Adrenal gland (tissue), 12 donors: ENCODE results near the gene VSX1. TPM values are rescaled to one million over a fixed set of nuclear protein-coding genes. Genes with fewer than 3 reads are reported as not detected.

Experiments used
- DNase-seq, 7 donors: peaks; one replicate each; pipeline ENCODE4 v3.0.0-alpha.2; 2019 to 2020
- H3K27ac ChIP-seq, 5 donors: fragments of 200-600 bp; sonication (generic) in 4 of 5; 1 replicate in 3 of 5; 2 replicates in 2 of 5; pipeline versions ENCODE4 v1.5.1 to v1.8.0; 2016 to 2020; ENCODE audit warnings: mild to moderate bottlenecking in 1 of 5
- H3K27me3 ChIP-seq: fragments of 200-600 bp; 2 replicates; pipeline ENCODE4 v1.8.0; 2021
- H3K36me3 ChIP-seq, 2 donors: fragments of 200-600 bp; replicated peaks in 1 of 2; 1 replicate in 1 of 2; 2 replicates in 1 of 2; pipeline versions ENCODE4 v1.5.1 to v1.8.0; 2018 to 2022
- H3K4me1 ChIP-seq, 2 donors: fragments of 200-600 bp; replicated peaks in 1 of 2; 1 replicate in 1 of 2; 2 replicates in 1 of 2; pipeline versions ENCODE4 v1.5.1 to v1.8.0; 2018 to 2021
- H3K4me3 ChIP-seq, 4 donors: fragments of 200-600 bp; sonication (generic) in 3 of 4; one replicate each; pipeline ENCODE4 v1.5.1; 2016 to 2018
- H3K9me3 ChIP-seq, 3 donors: fragments of 200-600 bp; sonication (generic) in 1 of 3; replicated peaks in 1 of 3; 1 replicate in 2 of 3; 2 replicates in 1 of 3; pipeline versions ENCODE4 v1.5.1 to v1.8.0; 2016 to 2021
- POLR2A ChIP-seq, 2 donors: fragments of 450-650 bp; IDR thresholded peaks; one replicate each; pipeline ENCODE4 v1.6.1; 2017; ENCODE audit warnings: antibody characterized with exemption in 2 of 2, mild to moderate bottlenecking in 2 of 2, moderate library complexity in 1 of 2
- WGBS, 4 donors: extraction: QIAGEN DNeasy Blood & Tissue Kit in 2 of 4; methylation state at CpG; one replicate each; pipeline versions ENCODE4 v1.1.5 to v1.1.7; 2013 to 2017; 5-methylcytosine and 5-hydroxymethylcytosine counted together
- intact Hi-C, 2 donors: fragments of 100-400 bp; cut with DNase I; formaldehyde crosslinking; loops; one replicate each; pipeline versions ENCODE4 v1.14.1 to v1.15.0; 2022 to 2023
- polyA plus RNA-seq, 3 donors: library from polyadenylated mRNA; stranded (reverse); fragments of 200-250 nt in 2 of 3; fragments of 350-450 nt in 1 of 3; fragmentation: Illumina TruSeq in 1 of 3; extraction: RNeasy Lipid Tissue Mini Kit (QIAGEN cat#74804) in 1 of 3; gene quantifications; one replicate each; pipeline ENCODE4 v1.2.3, GENCODE V29; 2013 to 2014
- total RNA-seq, 9 donors: library from RNA; depleted of rRNA in 4 of 9; stranded (reverse); fragments of >200 nt in 4 of 9; fragments of 120-200 nt in 1 of 9; fragmentation: NEBNext Ultra II Directional in 1 of 9; extraction: Animal tissue kit (Norgen Biotek cat#: 25700) in 1 of 9; gene quantifications; one replicate each; pipeline versions ENCODE4 v1.1.0 to v1.2.4, GENCODE V29; 2013 to 2023
- TF ChIP-seq, protein P1 (sequence below), 6 experiments: fragments of 450-650 bp in 4 of 6; fragments of 200-600 bp in 2 of 6; sonication (generic) in 1 of 6; IDR thresholded peaks; 1 replicate in 5 of 6; 2 replicates in 1 of 6; pipeline versions ENCODE4 v1.5.1 to v1.8.0; 2016 to 2021; ENCODE audit warnings: antibody characterized with exemption in 6 of 6, mild to moderate bottlenecking in 2 of 6, moderate library complexity in 1 of 6
- donor health status: healthy with polysubstance abuse.
- donor health status: Bipolar disorder and iron deficiency.
- donor health status: DM: yes; HTN: yes; CAD: no.
- donor health status: DM: no; HTN: no; CAD: no.
- donor health status: DM: no; HTN: no; CAD: no.
- donor health status: DM: yes; HTN: yes; CAD: no.

Gene VSX1
- total and polyA plus RNA-seq, 12 donors, result 0.06 to 2.2 (median 0.52) TPM; not detected in 1

DNA sequence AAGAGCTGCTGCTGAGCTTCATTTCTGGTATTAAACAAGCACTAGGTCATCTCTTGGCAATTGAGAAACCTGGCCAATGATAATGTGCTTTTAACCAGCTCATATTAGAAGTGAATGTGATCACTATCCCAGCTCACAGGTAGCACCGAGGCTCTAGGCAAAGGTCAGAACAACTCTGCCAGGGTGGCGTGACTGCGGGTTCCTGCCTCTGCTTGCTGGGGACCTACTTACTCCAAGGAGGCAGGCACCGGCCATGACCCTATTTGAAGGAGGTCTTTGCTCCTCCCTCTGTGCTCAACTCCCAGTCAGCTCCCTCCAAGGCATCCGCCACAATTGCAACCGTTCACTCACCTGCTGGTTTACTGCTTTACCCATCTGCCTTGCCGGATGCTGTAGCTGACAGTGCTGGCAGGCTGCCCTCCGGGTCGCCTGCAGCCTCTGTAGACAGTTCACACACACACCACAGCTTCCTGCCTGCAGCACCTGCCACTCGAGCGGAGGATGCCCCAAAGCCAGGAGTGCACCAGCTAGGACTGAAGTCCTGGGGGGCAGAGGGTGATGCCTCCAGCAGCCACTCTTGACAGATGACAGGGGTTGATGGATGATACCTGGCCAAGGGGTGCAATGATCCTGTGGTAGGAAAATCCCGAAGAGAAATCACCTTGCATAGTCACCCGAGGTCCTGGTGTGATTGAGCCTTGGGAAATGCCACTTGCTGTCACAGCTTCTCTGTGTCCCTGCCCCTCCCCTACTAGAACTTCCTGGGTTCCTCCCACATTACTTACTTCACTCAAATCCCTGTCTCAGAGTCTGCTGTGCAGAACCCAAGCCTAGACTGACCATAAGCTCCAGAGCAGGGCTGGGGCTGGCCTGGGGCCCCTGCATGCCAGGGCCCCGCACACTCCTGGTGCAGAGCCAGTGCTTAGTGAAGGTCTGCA is 8.8 kb upstream of the VSX1 start:
- H3K36me3 ChIP-seq, result no peaks in the 10 kb centered on the region
- H3K27ac ChIP-seq, result no peak overlapping the region
- intact Hi-C loops, result no loop called here
- DNase-seq, result no peak
- 50 to 60% (median 52%) methylated on average over 10 to 14 of the region's 14 CpGs for WGBS, 4 donors
- H3K4me1 ChIP-seq, result no peaks in the 10 kb centered on the region
- no peaks in the 10 kb centered on the region for H3K9me3 ChIP-seq
- peaks cover 16% of the 10 kb centered on the region for H3K27me3 ChIP-seq
- TF ChIP-seq, protein P1, sequence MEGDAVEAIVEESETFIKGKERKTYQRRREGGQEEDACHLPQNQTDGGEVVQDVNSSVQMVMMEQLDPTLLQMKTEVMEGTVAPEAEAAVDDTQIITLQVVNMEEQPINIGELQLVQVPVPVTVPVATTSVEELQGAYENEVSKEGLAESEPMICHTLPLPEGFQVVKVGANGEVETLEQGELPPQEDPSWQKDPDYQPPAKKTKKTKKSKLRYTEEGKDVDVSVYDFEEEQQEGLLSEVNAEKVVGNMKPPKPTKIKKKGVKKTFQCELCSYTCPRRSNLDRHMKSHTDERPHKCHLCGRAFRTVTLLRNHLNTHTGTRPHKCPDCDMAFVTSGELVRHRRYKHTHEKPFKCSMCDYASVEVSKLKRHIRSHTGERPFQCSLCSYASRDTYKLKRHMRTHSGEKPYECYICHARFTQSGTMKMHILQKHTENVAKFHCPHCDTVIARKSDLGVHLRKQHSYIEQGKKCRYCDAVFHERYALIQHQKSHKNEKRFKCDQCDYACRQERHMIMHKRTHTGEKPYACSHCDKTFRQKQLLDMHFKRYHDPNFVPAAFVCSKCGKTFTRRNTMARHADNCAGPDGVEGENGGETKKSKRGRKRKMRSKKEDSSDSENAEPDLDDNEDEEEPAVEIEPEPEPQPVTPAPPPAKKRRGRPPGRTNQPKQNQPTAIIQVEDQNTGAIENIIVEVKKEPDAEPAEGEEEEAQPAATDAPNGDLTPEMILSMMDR (IDR thresholded peaks at IDR 0.05), result no peak
- no peak for TF ChIP-seq POLR2A (IDR thresholded peaks at IDR 0.05)
- no peak overlapping the region for H3K4me3 ChIP-seq

DNA sequence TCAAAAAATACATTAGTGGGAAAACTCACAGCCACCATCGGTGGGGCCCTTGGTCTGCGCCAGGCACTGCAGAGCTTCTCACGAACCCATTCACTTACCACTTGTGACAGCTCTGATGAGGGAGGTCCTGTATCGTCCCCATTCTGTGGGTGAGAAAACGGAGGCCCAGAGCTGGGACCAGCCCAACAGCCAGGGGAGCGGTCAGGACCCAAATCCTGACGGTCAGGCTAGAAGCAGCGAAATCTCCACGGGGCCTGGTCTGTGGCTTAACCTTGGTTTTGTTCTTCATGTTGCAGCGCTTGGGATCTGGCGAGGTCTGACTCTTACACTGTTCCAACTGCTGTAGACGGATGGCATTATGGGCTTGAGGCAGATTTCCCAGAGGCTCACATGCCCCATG is 7.7 kb upstream of the VSX1 start:
- no peak overlapping the region for H3K4me3 ChIP-seq
- DNase-seq, result no peak
- intact Hi-C loops, result no loop called here
- no peaks in the 10 kb centered on the region for H3K9me3 ChIP-seq
- TF ChIP-seq POLR2A (IDR thresholded peaks at IDR 0.05), result no peak
- TF ChIP-seq, protein P1 (IDR thresholded peaks at IDR 0.05), result no peak
- H3K27ac ChIP-seq, result no peak overlapping the region
- 81 to 93% (median 90%) methylated on average over 8 to 12 of the region's 12 CpGs for WGBS, 4 donors
- H3K4me1 ChIP-seq, result no peaks in the 10 kb centered on the region
- H3K36me3 ChIP-seq, result no peaks in the 10 kb centered on the region
- H3K27me3 ChIP-seq, result peaks cover 21% of the 10 kb centered on the region

DNA sequence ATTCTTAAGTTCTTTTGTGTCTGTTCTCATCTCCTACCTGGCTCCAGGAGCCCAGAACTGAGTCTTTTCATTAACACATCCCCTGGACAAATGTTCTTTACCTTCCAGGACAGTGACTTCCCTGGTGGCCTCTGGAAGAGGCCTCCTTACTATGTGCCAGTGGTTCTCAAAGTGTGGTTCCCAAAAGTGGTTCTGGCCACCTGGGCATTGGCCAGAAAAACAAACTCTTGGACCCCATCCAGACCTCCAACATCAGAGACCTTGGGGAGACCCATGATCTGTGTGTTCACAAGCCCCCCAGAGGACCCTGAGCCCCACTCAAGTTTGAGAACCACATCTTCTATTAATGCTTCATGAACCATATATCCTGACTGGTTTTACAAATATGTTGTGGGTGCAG is 7.2 kb upstream of the VSX1 start:
- TF ChIP-seq POLR2A (IDR thresholded peaks at IDR 0.05), result no peak
- TF ChIP-seq, protein P1 (IDR thresholded peaks at IDR 0.05), result no peak
- no peak overlapping the region for H3K4me3 ChIP-seq
- H3K4me1 ChIP-seq, result no peaks in the 10 kb centered on the region
- no peak overlapping the region for H3K27ac ChIP-seq
- H3K9me3 ChIP-seq, result no peaks in the 10 kb centered on the region
- H3K36me3 ChIP-seq, result no peaks in the 10 kb centered on the region
- intact Hi-C loops, result no loop called here
- H3K27me3 ChIP-seq, result peaks cover 27% of the 10 kb centered on the region
- DNase-seq, result no peak

DNA sequence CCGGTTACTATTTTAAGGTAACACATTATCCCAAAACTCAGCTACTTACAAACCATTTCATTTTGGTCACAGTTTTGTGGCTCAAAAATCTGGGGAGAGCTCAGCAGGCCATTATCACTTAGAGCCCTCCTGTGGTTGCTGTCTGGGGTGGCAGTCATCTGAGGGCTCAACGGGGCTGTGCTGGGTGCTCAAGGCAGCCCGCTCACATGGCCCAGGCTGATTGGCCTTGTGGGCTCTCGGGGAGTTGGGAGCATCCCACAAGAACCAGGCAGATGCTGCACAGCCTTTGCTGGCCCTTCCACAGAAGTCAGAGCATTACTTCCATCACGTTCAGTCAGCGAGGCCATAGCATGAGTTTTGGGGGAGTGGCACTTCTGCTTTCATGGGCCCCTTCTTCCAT is 6.3 kb upstream of the VSX1 start:
- Histone ChIP-seq H3K4me3 (no peak overlapping the region), H3K27me3 (peaks cover 35% of the 10 kb centered on the region), H3K27ac (no peak overlapping the region), H3K4me1 (no peaks in the 10 kb centered on the region), H3K36me3 (no peaks in the 10 kb centered on the region), H3K9me3 (no peaks in the 10 kb centered on the region)
- intact Hi-C loops, result no loop called here
- no peak for DNase-seq
- 64 to 78% (median 74%) methylated on average over 5 to 6 of the region's 6 CpGs for WGBS, 4 donors
- no peak for TF ChIP-seq POLR2A (IDR thresholded peaks at IDR 0.05)
- TF ChIP-seq, protein P1 (IDR thresholded peaks at IDR 0.05), result no peak
